ENCODE data around the gene ADD3. TPM values are rescaled to one million over a fixed set of nuclear protein-coding genes. Genes with fewer than 3 reads are reported as not detected.

ADD3 gene
- polyA plus RNA-seq, 1 donor (not counting 4 experiments of a cell fraction or from before 2014, with no cell fraction given), result 61.7 TPM

- TF ChIP-seq CTCF (optimal IDR thresholded peaks at IDR 0.05 in 1 of 3, IDR thresholded peaks at IDR 0.05 in 1 of 3, conservative IDR thresholded peaks at IDR 0.05 in 1 of 3; ENCODE audit: extremely low read depth in 1 of 3, insufficient read depth in 2 of 3, low read length in 3 of 3) (no peak), EZH2 (IDR thresholded peaks at IDR 0.05; ENCODE audit: low read length) (no peak)
- Histone ChIP-seq H3K36me3 (ENCODE audit: control insufficient read depth in 2 of 2, extremely low read depth in 1 of 2, insufficient read depth in 2 of 2, low read length in 2 of 2) (no peaks in the 10 kb centered on the region), H3K4me2 (ENCODE audit: control insufficient read depth, extremely low read depth, insufficient read depth, low read depth, low read length) (peak overlapping the region; percentile 76), H3K27me3 (ENCODE audit: control insufficient read depth, extremely low read depth, insufficient read depth, low read length) (no peaks in the 10 kb centered on the region), H3K4me3 (ENCODE audit: control insufficient read depth in 2 of 3, extremely low read depth in 1 of 3, insufficient read depth in 2 of 3, low read depth in 1 of 3, low read length in 3 of 3) (peak overlapping the region in 1 of 3 experiments; percentile 40), H2AFZ (ENCODE audit: control insufficient read depth, low read length) (peak overlapping the region; percentile 33), H4K20me1 (ENCODE audit: control insufficient read depth, extremely low read depth, insufficient read depth, low read length) (no peaks in the 10 kb centered on the region), H3K9me1 (ENCODE audit: control insufficient read depth, extremely low read depth, insufficient read depth, low read length) (no peaks in the 10 kb centered on the region), H3K27ac (ENCODE audit: control insufficient read depth, insufficient read depth, low read length) (no peak overlapping the region), H3K9ac (ENCODE audit: control insufficient read depth, extremely low read depth, insufficient read depth, low read length) (peak overlapping the region; percentile 9), H3K4me1 (ENCODE audit: control insufficient read depth, extremely low read depth, insufficient read depth, low read length) (peaks cover 18% of the 10 kb centered on the region), H3K9me3 (ENCODE audit: control insufficient read depth, low read depth, low read length) (no peaks in the 10 kb centered on the region), H3K79me2 (ENCODE audit: control insufficient read depth, insufficient read depth, low read length) (peaks cover 1% of the 10 kb centered on the region)
- dilution Hi-C loops (cut with MboI; ENCODE audit: extremely low pct_ligation_motif_present, low sequenced_read_pairs), result no loop called here
- DNase-seq (ENCODE audit: low read depth, low spot score) (no peak), FAIRE-seq (no peak)
These were observed 33.1 kb downstream of the ADD3 start for GRCh38 chr10:110040767-110041478.

- peak overlapping the region; percentile 33 for H2AFZ ChIP-seq (ENCODE audit: control insufficient read depth, low read length)
- peak overlapping the region in 1 of 3 experiments; percentile 40 for H3K4me3 ChIP-seq (ENCODE audit: control insufficient read depth in 2 of 3, extremely low read depth in 1 of 3, insufficient read depth in 2 of 3, low read depth in 1 of 3, low read length in 3 of 3)
- FAIRE-seq (no peak), DNase-seq (ENCODE audit: low read depth, low spot score) (no peak)
- H3K4me1 ChIP-seq (ENCODE audit: control insufficient read depth, extremely low read depth, insufficient read depth, low read length), result peaks cover 18% of the 10 kb centered on the region
- dilution Hi-C loops (cut with MboI; ENCODE audit: extremely low pct_ligation_motif_present, low sequenced_read_pairs), result no loop called here
- no peaks in the 10 kb centered on the region for H3K9me3 ChIP-seq (ENCODE audit: control insufficient read depth, low read depth, low read length)
- H3K9me1 ChIP-seq (ENCODE audit: control insufficient read depth, extremely low read depth, insufficient read depth, low read length), result no peaks in the 10 kb centered on the region
- TF ChIP-seq CTCF (optimal IDR thresholded peaks at IDR 0.05 in 1 of 3, IDR thresholded peaks at IDR 0.05 in 1 of 3, conservative IDR thresholded peaks at IDR 0.05 in 1 of 3; ENCODE audit: extremely low read depth in 1 of 3, insufficient read depth in 2 of 3, low read length in 3 of 3) (no peak), EZH2 (IDR thresholded peaks at IDR 0.05; ENCODE audit: low read length) (no peak)
- H3K27ac ChIP-seq (ENCODE audit: control insufficient read depth, insufficient read depth, low read length), result no peak overlapping the region
- no peaks in the 10 kb centered on the region for H4K20me1 ChIP-seq (ENCODE audit: control insufficient read depth, extremely low read depth, insufficient read depth, low read length)
- no peaks in the 10 kb centered on the region for H3K27me3 ChIP-seq (ENCODE audit: control insufficient read depth, extremely low read depth, insufficient read depth, low read length)
- H3K9ac ChIP-seq (ENCODE audit: control insufficient read depth, extremely low read depth, insufficient read depth, low read length), result peak overlapping the region; percentile 9
- H3K79me2 ChIP-seq (ENCODE audit: control insufficient read depth, insufficient read depth, low read length), result peaks cover 1% of the 10 kb centered on the region
- peak overlapping the region; percentile 76 for H3K4me2 ChIP-seq (ENCODE audit: control insufficient read depth, extremely low read depth, insufficient read depth, low read depth, low read length)
- no peaks in the 10 kb centered on the region for H3K36me3 ChIP-seq (ENCODE audit: control insufficient read depth in 2 of 2, extremely low read depth in 1 of 2, insufficient read depth in 2 of 2, low read length in 2 of 2)
These were observed 33.7 kb downstream of the ADD3 start for GRCh38 chr10:110041479-110041829.

All from keratinocyte (primary cell).